ENCODE data around the gene POC1A. TPM values are rescaled to one million over a fixed set of nuclear protein-coding genes. Genes with fewer than 3 reads are reported as not detected.

POC1A gene
- polyA plus RNA-seq, 1 donor (not counting 4 experiments of a cell fraction or from before 2014, with no cell fraction given) = 11.5 TPM

GRCh38 chr3:52149726-52150125 lies 4.5 kb downstream of the POC1A start:
- no peak for FAIRE-seq
- Histone ChIP-seq H4K20me1 (ENCODE audit: control insufficient read depth, extremely low read depth, insufficient read depth, low read length) (no peaks in the 10 kb centered on the region), H3K4me2 (ENCODE audit: control insufficient read depth, extremely low read depth, insufficient read depth, low read depth, low read length) (no peak overlapping the region), H3K27me3 (ENCODE audit: control insufficient read depth, extremely low read depth, insufficient read depth, low read length) (no peaks in the 10 kb centered on the region), H3K9me3 (ENCODE audit: control insufficient read depth, low read depth, low read length) (no peaks in the 10 kb centered on the region), H3K9ac (ENCODE audit: control insufficient read depth, extremely low read depth, insufficient read depth, low read length) (no peak overlapping the region), H3K4me3 (ENCODE audit: control insufficient read depth in 2 of 3, extremely low read depth in 1 of 3, insufficient read depth in 2 of 3, low read depth in 1 of 3, low read length in 3 of 3) (no peak overlapping the region), H3K9me1 (ENCODE audit: control insufficient read depth, extremely low read depth, insufficient read depth, low read length) (no peaks in the 10 kb centered on the region), H3K36me3 (ENCODE audit: control insufficient read depth in 2 of 2, extremely low read depth in 1 of 2, insufficient read depth in 2 of 2, low read length in 2 of 2) (peaks cover 1 to 25% of the 10 kb centered on the region in 2 experiments), H3K79me2 (ENCODE audit: control insufficient read depth, insufficient read depth, low read length) (peaks cover 13% of the 10 kb centered on the region), H3K4me1 (ENCODE audit: control insufficient read depth, extremely low read depth, insufficient read depth, low read length) (peaks cover 6% of the 10 kb centered on the region), H3K27ac (ENCODE audit: control insufficient read depth, insufficient read depth, low read length) (no peak overlapping the region), H2AFZ (ENCODE audit: control insufficient read depth, low read length) (no peak overlapping the region)
- no peak for TF ChIP-seq EZH2 (IDR thresholded peaks at IDR 0.05; ENCODE audit: low read length)
- TF ChIP-seq CTCF (optimal IDR thresholded peaks at IDR 0.05 in 1 of 3, IDR thresholded peaks at IDR 0.05 in 1 of 3, conservative IDR thresholded peaks at IDR 0.05 in 1 of 3; ENCODE audit: extremely low read depth in 1 of 3, insufficient read depth in 2 of 3, low read length in 3 of 3) = no peak
- dilution Hi-C loops (cut with MboI; ENCODE audit: extremely low pct_ligation_motif_present, low sequenced_read_pairs) = no loop called here
- no peak for DNase-seq (ENCODE audit: low read depth, low spot score)

- peaks cover 1 to 28% of the 10 kb centered on the region in 2 experiments for H3K36me3 ChIP-seq (ENCODE audit: control insufficient read depth in 2 of 2, extremely low read depth in 1 of 2, insufficient read depth in 2 of 2, low read length in 2 of 2)
- DNase-seq (ENCODE audit: low read depth, low spot score) (no peak), FAIRE-seq (no peak)
- dilution Hi-C loops (cut with MboI; ENCODE audit: extremely low pct_ligation_motif_present, low sequenced_read_pairs) = no loop called here
- no peak overlapping the region for H3K4me2 ChIP-seq (ENCODE audit: control insufficient read depth, extremely low read depth, insufficient read depth, low read depth, low read length)
- H2AFZ ChIP-seq (ENCODE audit: control insufficient read depth, low read length) = no peak overlapping the region
- H3K9ac ChIP-seq (ENCODE audit: control insufficient read depth, extremely low read depth, insufficient read depth, low read length) = no peak overlapping the region
- TF ChIP-seq CTCF (optimal IDR thresholded peaks at IDR 0.05 in 1 of 3, IDR thresholded peaks at IDR 0.05 in 1 of 3, conservative IDR thresholded peaks at IDR 0.05 in 1 of 3; ENCODE audit: extremely low read depth in 1 of 3, insufficient read depth in 2 of 3, low read length in 3 of 3) (no peak), EZH2 (IDR thresholded peaks at IDR 0.05; ENCODE audit: low read length) (no peak)
- H4K20me1 ChIP-seq (ENCODE audit: control insufficient read depth, extremely low read depth, insufficient read depth, low read length) = no peaks in the 10 kb centered on the region
- H3K79me2 ChIP-seq (ENCODE audit: control insufficient read depth, insufficient read depth, low read length) = peaks cover 13% of the 10 kb centered on the region
- no peaks in the 10 kb centered on the region for H3K9me3 ChIP-seq (ENCODE audit: control insufficient read depth, low read depth, low read length)
- H3K4me1 ChIP-seq (ENCODE audit: control insufficient read depth, extremely low read depth, insufficient read depth, low read length) = peaks cover 10% of the 10 kb centered on the region
- H3K27ac ChIP-seq (ENCODE audit: control insufficient read depth, insufficient read depth, low read length) = no peak overlapping the region
- H3K27me3 ChIP-seq (ENCODE audit: control insufficient read depth, extremely low read depth, insufficient read depth, low read length) = no peaks in the 10 kb centered on the region
- no peak overlapping the region for H3K4me3 ChIP-seq (ENCODE audit: control insufficient read depth in 2 of 3, extremely low read depth in 1 of 3, insufficient read depth in 2 of 3, low read depth in 1 of 3, low read length in 3 of 3)
- H3K9me1 ChIP-seq (ENCODE audit: control insufficient read depth, extremely low read depth, insufficient read depth, low read length) = no peaks in the 10 kb centered on the region
Measured at GRCh38 chr3:52149021-52149420, 5.2 kb downstream of the POC1A start.

Measured in keratinocyte (primary cell).